ENCODE measurements around the gene GFRA4.

GFRA4 gene

GRCh38 chr20:3663031-3663701, at the start of gene GFRA4:
GFRA4 (minus strand) TSS chr20:3663399; CDS start chr20:3663399, 0 bp downstream.
- no peak for DNase-seq (ENCODE audit: low spot score)

GRCh38 chr20:3712279-3712873, 49.2 kb upstream of the GFRA4 start, which contains the start of gene SIGLEC1:
SIGLEC1 (minus strand) TSS chr20:3712600; CDS start chr20:3707128, 5,472 bp downstream.
- no peak for DNase-seq (ENCODE audit: low spot score)

GRCh38 chr20:3711484-3711941, 48.3 kb upstream of the GFRA4 start:
- DNase-seq (ENCODE audit: low spot score) = no peak

GRCh38 chr20:3710703-3711483, 47.7 kb upstream of the GFRA4 start:
- DNase-seq (ENCODE audit: low spot score) = peak; percentile 93

GRCh38 chr20:3710011-3710466, 46.8 kb upstream of the GFRA4 start:
- no peak for DNase-seq (ENCODE audit: low spot score)

GRCh38 chr20:3707508-3707899, 44.3 kb upstream of the GFRA4 start:
- no peak for DNase-seq (ENCODE audit: low spot score)

- peak; percentile 72 for DNase-seq (ENCODE audit: low spot score)
These were observed 43.7 kb upstream of the GFRA4 start for GRCh38 chr20:3706774-3707507.

- DNase-seq (ENCODE audit: low spot score) = no peak
These were observed 43.0 kb upstream of the GFRA4 start for GRCh38 chr20:3705970-3706739.

GRCh38 chr20:3705491-3705969, 42.3 kb upstream of the GFRA4 start:
- DNase-seq (ENCODE audit: low spot score) = no peak

GRCh38 chr20:3704087-3704486, 40.9 kb upstream of the GFRA4 start:
- DNase-seq (ENCODE audit: low spot score) = no peak

- no peak for DNase-seq (ENCODE audit: low spot score)
These were observed 39.6 kb upstream of the GFRA4 start for GRCh38 chr20:3702611-3703391.

- no peak for DNase-seq (ENCODE audit: low spot score)
These were observed 38.1 kb upstream of the GFRA4 start for GRCh38 chr20:3701061-3701998.

- DNase-seq (ENCODE audit: low spot score) = no peak
These were observed 35.8 kb upstream of the GFRA4 start for GRCh38 chr20:3699037-3699436.

- peak; percentile 32 for DNase-seq (ENCODE audit: low spot score)
These were observed 35.4 kb upstream of the GFRA4 start for GRCh38 chr20:3698591-3699001.

GRCh38 chr20:3697588-3698305, 34.5 kb upstream of the GFRA4 start:
- no peak for DNase-seq (ENCODE audit: low spot score)

GRCh38 chr20:3696745-3697587, 33.8 kb upstream of the GFRA4 start:
- no peak for DNase-seq (ENCODE audit: low spot score)

GRCh38 chr20:3696200-3696599, 33.0 kb upstream of the GFRA4 start:
- no peak for DNase-seq (ENCODE audit: low spot score)

- no peak for DNase-seq (ENCODE audit: low spot score)
These were observed 31.7 kb upstream of the GFRA4 start for GRCh38 chr20:3694864-3695263.

Measured in GM03348 (cell line).